Renal cortical epithelial cell (primary cell): Measurements from ENCODE around the gene FAM163B. TPM values are rescaled to one million over a fixed set of nuclear protein-coding genes. Genes with fewer than 3 reads are reported as not detected.

Experiments used
- DNase-seq: peaks from one replicate; pipeline ENCODE4 v3.0.0-alpha.2; 2011; ENCODE audit warnings: low read depth
- total RNA-seq: library from RNA; depleted of rRNA; stranded (reverse); fragments of >200 nt; gene quantifications from 2 replicates; pipeline ENCODE4 v1.2.3, GENCODE V29; 2014

The FAM163B gene
- total RNA-seq, 1 donor from 2014 or later: not detected

DNA sequence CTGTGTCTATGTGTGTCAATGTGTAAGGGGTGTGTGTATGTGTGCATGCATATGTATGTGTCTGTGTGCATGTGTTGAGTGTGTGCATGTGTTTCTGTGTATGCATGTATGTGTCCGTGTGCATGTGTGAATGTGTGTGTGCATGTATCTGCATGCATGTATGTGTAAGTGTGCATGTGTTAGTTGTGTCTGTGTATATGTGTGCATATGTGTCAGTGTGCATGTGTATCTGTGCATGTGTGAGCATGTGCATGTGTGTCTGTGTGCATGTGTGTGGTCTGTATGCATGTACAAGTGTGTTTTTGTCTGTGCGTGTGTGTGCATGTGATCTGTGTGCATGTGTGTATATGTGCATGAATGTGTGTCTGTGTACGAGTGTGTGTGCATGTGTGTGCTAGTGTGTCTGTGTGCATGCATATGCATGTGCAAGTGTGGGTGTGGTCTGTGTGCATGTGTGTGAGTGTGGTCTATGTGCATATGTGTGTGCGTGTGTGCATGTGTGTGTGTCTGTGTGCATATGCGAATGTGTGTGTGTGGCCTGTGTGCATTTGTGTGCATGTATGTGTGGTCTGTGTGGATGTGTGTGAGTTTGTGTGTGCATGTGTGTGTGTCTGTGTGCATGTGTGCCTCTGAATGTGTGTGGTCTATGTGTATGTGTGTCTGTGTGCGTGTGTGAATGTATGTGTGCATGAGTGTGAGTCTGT lies 9.6 kb downstream of the FAM163B start:
- DNase-seq: no peak

GRCh38 chr9:133598978-133599377 lies 10.2 kb downstream of the FAM163B start:
- DNase-seq: no peak

GRCh38 chr9:133597316-133597957 lies 11.8 kb downstream of the FAM163B start:
- no peak for DNase-seq

DNA sequence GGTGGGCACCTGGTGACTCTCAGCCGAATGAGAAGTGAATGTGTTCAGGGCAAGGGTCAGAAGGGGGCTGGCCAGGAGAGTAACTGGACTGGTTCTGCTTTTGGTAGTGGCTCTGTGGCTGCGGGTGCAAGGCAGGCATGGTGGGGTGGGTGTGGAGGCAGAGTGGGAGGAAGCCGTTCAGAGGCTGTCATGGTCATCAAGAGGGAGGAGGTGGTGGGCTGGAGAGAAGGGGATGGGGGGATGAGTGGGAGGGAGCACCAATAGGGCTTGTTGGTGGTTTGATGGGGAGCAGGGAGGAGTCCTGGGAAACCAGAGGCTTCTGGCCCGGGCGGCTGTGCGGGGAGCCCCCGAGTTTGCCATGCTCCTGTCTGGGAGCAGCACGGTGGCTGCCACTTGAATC lies 13.3 kb downstream of the FAM163B start:
- no peak for DNase-seq

- DNase-seq: no peak
Observed at GRCh38 chr9:133594310-133594709, 14.9 kb downstream of the FAM163B start.

- no peak for DNase-seq
Observed at GRCh38 chr9:133593587-133594253, 15.5 kb downstream of the FAM163B start.

GRCh38 chr9:133592731-133593409 lies 16.3 kb downstream of the FAM163B start:
- no peak for DNase-seq

GRCh38 chr9:133591985-133592384 lies 17.2 kb downstream of the FAM163B start:
- no peak for DNase-seq

- no peak for DNase-seq
Observed at GRCh38 chr9:133591116-133591910, 17.9 kb downstream of the FAM163B start.

- DNase-seq: no peak
Observed at GRCh38 chr9:133590231-133590855, 18.8 kb downstream of the FAM163B start.

DNA sequence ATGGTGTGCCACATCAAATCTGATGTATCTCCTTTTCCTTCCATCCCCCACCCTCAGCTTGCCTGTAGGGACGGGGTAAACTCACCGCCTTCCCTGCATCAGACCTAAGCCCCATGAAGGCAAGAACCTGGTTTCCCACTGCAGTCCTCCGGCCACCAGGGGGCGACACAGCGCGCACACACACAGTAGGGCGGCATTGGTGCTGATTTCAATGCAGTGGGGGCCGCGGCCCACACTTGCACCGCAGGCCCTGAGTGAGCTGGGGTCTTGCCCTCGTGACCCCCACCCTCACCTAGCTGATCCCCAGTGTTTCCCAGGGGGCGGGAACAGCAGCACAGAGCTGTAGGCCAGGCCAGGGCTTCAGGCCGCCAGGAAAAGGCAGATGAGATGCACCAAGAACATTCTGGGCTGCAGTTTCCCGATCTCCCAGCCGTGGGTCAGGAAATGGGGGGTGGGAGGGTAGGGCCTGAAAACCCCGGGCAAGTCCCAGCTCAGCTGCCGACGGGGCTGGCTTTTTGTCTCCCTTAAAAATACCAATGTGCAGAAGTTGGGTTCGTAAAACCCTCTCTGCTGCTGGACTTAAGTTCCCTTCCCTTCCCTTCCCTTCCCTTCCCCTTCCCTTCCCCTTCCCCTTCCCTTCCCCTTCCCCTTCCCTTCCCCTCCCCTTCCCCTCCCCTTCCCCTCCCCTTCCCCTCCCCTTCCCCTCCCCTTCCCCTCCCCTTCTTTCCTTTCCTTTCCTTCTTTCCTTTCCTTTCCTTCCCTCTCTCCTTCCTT lies 19.5 kb downstream of the FAM163B start:
- DNase-seq: no peak

GRCh38 chr9:133587466-133587865 lies 21.7 kb downstream of the FAM163B start:
- no peak for DNase-seq

DNA sequence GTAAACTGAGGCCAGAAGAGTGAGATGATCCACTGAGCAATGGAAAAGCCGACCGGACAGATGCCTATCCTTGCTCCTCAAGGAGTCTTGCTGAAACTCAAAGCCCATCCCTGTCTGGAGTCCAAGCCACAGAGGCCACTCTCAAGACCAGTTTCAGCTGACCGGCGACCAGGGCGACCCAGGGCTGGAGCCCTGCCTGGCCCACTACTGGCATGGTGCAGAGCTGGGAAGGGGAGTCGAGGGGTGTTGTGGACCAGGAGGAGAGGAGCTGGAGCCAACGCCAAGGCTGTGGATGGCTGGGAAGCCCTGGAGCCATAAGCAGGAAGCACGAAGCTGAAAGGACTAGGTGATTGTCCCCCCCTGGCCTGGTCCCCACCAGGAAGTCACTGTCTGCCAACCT lies 22.1 kb downstream of the FAM163B start:
- no peak for DNase-seq

DNA sequence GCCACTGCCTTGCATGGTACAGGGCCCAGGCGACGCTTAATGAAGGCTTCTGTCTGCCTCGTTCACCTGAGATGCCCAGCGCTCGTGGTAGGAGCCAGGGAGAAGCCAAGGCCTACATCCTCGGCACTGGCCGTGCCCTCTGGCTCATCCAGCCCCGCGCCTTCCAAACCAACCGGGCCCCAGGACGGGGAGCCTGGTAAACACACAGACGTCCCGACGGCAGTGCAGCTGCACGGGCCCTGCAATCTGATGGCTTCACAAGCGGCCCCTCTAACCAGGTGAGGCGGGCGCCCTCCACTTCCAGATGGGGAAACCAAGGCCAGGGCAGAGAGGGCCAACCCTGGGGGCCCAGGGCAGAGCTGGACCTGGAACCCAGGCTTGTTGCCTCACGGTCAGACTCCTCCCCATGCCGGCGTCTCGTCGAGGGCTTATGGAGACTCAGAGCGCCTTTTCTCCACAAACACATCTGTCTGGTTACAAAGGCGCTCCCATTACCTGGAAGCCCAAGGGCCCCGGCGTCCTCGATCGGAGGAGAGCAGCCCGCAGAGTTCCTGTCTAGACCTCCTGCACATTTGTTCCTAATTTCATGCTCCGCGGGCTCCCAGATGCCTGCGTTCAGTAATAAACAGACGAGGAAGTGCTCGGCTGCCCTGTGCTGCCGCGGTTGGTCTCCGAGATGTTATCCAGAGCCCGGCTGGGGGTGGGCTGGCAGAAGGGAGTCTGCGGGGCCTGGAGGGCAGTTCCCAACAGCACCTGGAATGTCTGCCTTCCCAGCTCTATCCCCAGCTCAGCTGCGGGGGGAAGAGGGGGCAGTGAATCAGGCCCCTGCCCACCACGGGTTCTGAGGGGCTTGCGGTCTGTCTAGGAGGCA lies 23.5 kb downstream of the FAM163B start:
- DNase-seq: no peak

- DNase-seq: no peak
Observed at GRCh38 chr9:133584559-133585476, 24.4 kb downstream of the FAM163B start.

GRCh38 chr9:133584167-133584558 lies 25.0 kb downstream of the FAM163B start:
- no peak for DNase-seq

DNA sequence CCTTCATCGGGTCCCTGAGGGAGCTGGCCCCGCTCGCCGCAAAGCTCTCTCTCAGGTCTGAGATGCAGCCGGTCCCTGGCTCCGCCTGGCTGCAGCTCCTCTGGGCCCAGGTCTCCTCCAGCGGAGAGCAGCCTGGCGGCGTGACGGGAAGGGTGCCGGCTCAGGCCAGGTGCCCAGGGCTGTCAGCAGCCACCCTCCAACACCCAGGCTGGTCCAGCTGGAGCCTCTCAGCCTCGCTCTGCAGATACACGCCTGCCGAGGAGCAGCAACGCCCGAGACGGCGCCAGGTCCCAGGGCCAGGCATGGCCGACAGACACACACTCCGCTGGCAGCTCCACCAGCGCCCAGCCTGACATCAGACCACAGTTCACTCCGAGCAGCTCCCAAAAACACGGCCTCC lies 25.6 kb downstream of the FAM163B start:
- no peak for DNase-seq

DNA sequence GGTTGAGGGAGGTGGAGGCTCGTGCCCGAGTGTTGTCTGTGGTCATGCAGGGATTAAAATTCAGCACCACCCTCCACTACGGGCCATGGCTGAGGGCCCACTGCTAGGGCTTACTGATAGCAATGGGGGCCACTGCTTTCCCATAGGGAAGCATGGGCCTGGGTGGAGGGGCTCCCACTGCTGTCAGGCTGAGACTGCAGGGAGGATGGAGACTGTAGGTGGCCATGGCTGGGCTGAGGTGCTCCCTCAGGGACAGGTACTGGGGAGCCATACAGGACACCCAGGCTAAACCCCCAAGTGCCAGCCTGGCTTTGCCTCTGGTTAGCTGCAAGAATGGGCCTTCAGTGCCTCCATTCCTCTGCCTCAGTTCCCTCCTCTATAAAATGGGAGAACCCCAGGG lies 26.1 kb downstream of the FAM163B start:
- DNase-seq: no peak
